OCI-LY7 (cell line): ENCODE data around the gene ZNF277. TPM values are rescaled to one million over a fixed set of nuclear protein-coding genes. Genes with fewer than 3 reads are reported as not detected.

Experiments
- BruUV-seq: library from RNA; stranded (reverse); fragments of 400-500 nt; replicated peaks from 2 replicates; lab custom pipeline; 2021; lab: Mats Ljungman, UMichigan
- CTCF ChIA-PET: fragments of 300-600 bp; sonication (Branson Sonifier 250); formaldehyde crosslinking; loops from one replicate; lab custom pipeline; 2022; ENCODE audit warnings: antibody characterized with exemption; ENCODE audit not compliant: unreplicated experiment; lab: Charles Lee
- POLR2A ChIA-PET: fragments of 300-600 bp; sonication (Branson Sonifier 250); formaldehyde crosslinking; loops from one replicate; lab custom pipeline; 2022; ENCODE audit warnings: antibody characterized with exemption; lab: Charles Lee
- DNase-seq: peaks from one replicate; pipeline ENCODE4 v3.0.0-alpha.2; 2015; ENCODE audit warnings: low spot score
- H2AFZ ChIP-seq: fragments of 200-600 bp; sonication (generic), shearing (Covaris generic); 2 replicates; pipeline ENCODE4 v1.6.1; 2014; ENCODE audit warnings: mild to moderate bottlenecking, antibody characterized with exemption, low read length, moderate library complexity
- H3K27ac ChIP-seq: fragments of 200-600 bp; sonication (generic); 2 replicates; pipeline ENCODE4 v1.5.1; 2014; ENCODE audit warnings: mixed run types, low read depth, mild to moderate bottlenecking, moderate library complexity, low read length, inconsistent platforms; ENCODE audit not compliant: poor library complexity, severe bottlenecking
- H3K36me3 ChIP-seq: fragments of 200-600 bp; sonication (generic); 2 replicates; pipeline ENCODE4 v1.6.1; 2014; ENCODE audit warnings: mild to moderate bottlenecking, antibody characterized with exemption, low read length, moderate library complexity, mixed read lengths; ENCODE audit not compliant: insufficient read depth
- H3K4me1 ChIP-seq: fragments of 200-600 bp; sonication (generic); 2 replicates; pipeline ENCODE4 v1.5.1; 2014; ENCODE audit warnings: mild to moderate bottlenecking, low read length; ENCODE audit not compliant: insufficient read depth, poor library complexity, severe bottlenecking
- H3K4me2 ChIP-seq: fragments of 200-600 bp; sonication (generic); 2 replicates; pipeline ENCODE4 v1.6.1; 2014; ENCODE audit warnings: mild to moderate bottlenecking, low read length
- H3K4me3 ChIP-seq: fragments of 200-600 bp; sonication (generic); 2 replicates; pipeline ENCODE4 v1.5.1; 2014; ENCODE audit warnings: mild to moderate bottlenecking, low read depth, low read length; ENCODE audit not compliant: poor library complexity, severe bottlenecking
- H3K79me2 ChIP-seq: fragments of 200-600 bp; sonication (generic); 2 replicates; pipeline ENCODE4 v1.6.1; 2016; ENCODE audit warnings: low read depth, mild to moderate bottlenecking, low read length, moderate library complexity, mixed read lengths; ENCODE audit not compliant: insufficient read depth
- H3K9me2 ChIP-seq: fragments of 200-600 bp; sonication (generic); 2 replicates; pipeline ENCODE4 v1.6.1; 2016; ENCODE audit warnings: mild to moderate bottlenecking, low read length, mixed read lengths; ENCODE audit not compliant: insufficient read depth
- H3K9me3 ChIP-seq: fragments of 200-600 bp; sonication (generic); 2 replicates; pipeline ENCODE4 v1.6.1; 2014; ENCODE audit warnings: mild to moderate bottlenecking, mixed run types, low read length, mixed read lengths
- H4K20me1 ChIP-seq: fragments of 200-600 bp; sonication (generic); 2 replicates; pipeline ENCODE4 v1.6.1; 2014; ENCODE audit warnings: mild to moderate bottlenecking, antibody characterized with exemption, low read length, moderate library complexity, mixed read lengths; ENCODE audit not compliant: insufficient read depth
- EZH2phosphoT487 ChIP-seq: fragments of 200-600 bp; sonication (generic); IDR thresholded peaks from 2 replicates; pipeline ENCODE4 v1.6.1; 2018; ENCODE audit warnings: low read depth, borderline replicate concordance, mild to moderate bottlenecking, mixed run types, antibody characterized with exemption, low read length, moderate library complexity, mixed read lengths
- intact Hi-C: fragments of 100-400 bp; cut with micrococcal nuclease; formaldehyde crosslinking; loops from one replicate; pipeline ENCODE4 v1.10.0; 2022; ENCODE audit not compliant: unreplicated experiment
- total RNA-seq, 2 experiments: library from RNA; depleted of rRNA in 1 of 2; stranded (reverse); fragments of >200 nt in 1 of 2; shearing (Covaris generic) in 1 of 2; gene quantifications; 2 replicates each; pipeline ENCODE4 v1.2.3, GENCODE V29; 2014 to 2022
- TF ChIP-seq, protein P1 (sequence below): fragments of 200-600 bp; sonication (generic); conservative IDR thresholded peaks from 2 replicates; pipeline ENCODE4 v1.5.1; 2014; ENCODE audit warnings: mild to moderate bottlenecking, antibody characterized with exemption, low read length, moderate library complexity, mixed read lengths

ZNF277 gene
- total RNA-seq, 2 experiments from 2014 or later = 18.1 to 20.5 TPM

GRCh38 chr7:112254709-112255387 is 48.4 kb downstream of the ZNF277 start:
- intact Hi-C loops = no loop called here
- DNase-seq = no peak
- Histone ChIP-seq H3K79me2 (no peaks in the 10 kb centered on the region), H3K4me1 (no peaks in the 10 kb centered on the region), H3K36me3 (no peaks in the 10 kb centered on the region), H3K9me2 (no peaks in the 10 kb centered on the region), H3K4me2 (no peak overlapping the region), H3K9me3 (no peaks in the 10 kb centered on the region), H3K27ac (no peak overlapping the region), H2AFZ (no peak overlapping the region), H4K20me1 (peaks cover 18% of the 10 kb centered on the region; the same call in 1 of the 2 replicates), H3K4me3 (no peak overlapping the region)
- CTCF ChIA-PET = no interaction called here
- no TSS peak for BruUV-seq
- TF ChIP-seq EZH2phosphoT487 = no peak
- TF ChIP-seq, protein P1, sequence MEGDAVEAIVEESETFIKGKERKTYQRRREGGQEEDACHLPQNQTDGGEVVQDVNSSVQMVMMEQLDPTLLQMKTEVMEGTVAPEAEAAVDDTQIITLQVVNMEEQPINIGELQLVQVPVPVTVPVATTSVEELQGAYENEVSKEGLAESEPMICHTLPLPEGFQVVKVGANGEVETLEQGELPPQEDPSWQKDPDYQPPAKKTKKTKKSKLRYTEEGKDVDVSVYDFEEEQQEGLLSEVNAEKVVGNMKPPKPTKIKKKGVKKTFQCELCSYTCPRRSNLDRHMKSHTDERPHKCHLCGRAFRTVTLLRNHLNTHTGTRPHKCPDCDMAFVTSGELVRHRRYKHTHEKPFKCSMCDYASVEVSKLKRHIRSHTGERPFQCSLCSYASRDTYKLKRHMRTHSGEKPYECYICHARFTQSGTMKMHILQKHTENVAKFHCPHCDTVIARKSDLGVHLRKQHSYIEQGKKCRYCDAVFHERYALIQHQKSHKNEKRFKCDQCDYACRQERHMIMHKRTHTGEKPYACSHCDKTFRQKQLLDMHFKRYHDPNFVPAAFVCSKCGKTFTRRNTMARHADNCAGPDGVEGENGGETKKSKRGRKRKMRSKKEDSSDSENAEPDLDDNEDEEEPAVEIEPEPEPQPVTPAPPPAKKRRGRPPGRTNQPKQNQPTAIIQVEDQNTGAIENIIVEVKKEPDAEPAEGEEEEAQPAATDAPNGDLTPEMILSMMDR = no peak
- POLR2A ChIA-PET = interaction anchor here (0.6 to 1.4 kb wide), 3 partner anchors 12 to 587 kb away, joined by 3 to 4 read pairs (median 3); no protein-coding TSS in a partner anchor

DNA sequence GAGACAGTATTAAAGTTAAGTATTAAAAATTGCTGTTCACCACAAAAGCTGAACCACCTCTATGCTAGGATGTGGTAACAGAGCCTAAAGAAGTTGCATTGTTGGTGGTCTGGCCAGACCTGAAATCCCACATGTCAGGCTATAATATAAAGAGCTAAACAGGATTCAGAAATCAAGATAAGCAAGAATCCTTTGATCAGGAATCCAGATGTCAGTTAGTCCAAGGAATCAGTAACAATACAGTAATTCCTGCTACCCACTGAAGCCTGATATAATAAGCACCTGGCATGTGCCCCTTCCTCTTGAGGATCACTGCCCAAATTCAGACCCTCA is 48.9 kb downstream of the ZNF277 start:
- POLR2A ChIA-PET = interaction anchor here (0.6 kb wide), 2 partner anchors 586 to 717 kb away, joined by 3 read pairs; no protein-coding TSS in a partner anchor
- TF ChIP-seq EZH2phosphoT487 = no peak
- TF ChIP-seq, protein P1 = no peak
- no TSS peak for BruUV-seq
- intact Hi-C loops = no loop called here
- peaks cover 18% of the 10 kb centered on the region; the same call in 1 of the 2 replicates for H4K20me1 ChIP-seq
- H2AFZ ChIP-seq = no peak overlapping the region
- no peaks in the 10 kb centered on the region for H3K36me3 ChIP-seq
- no peak overlapping the region for H3K27ac ChIP-seq
- H3K9me2 ChIP-seq = no peaks in the 10 kb centered on the region
- H3K4me1 ChIP-seq = no peaks in the 10 kb centered on the region
- DNase-seq = no peak
- no peaks in the 10 kb centered on the region for H3K79me2 ChIP-seq
- CTCF ChIA-PET = no interaction called here
- H3K4me3 ChIP-seq = no peak overlapping the region
- no peak overlapping the region for H3K4me2 ChIP-seq
- H3K9me3 ChIP-seq = no peaks in the 10 kb centered on the region

- CTCF ChIA-PET = no interaction called here
- Histone ChIP-seq H2AFZ (no peak overlapping the region), H3K4me3 (no peak overlapping the region), H3K4me1 (no peaks in the 10 kb centered on the region), H3K4me2 (no peak overlapping the region), H3K27ac (no peak overlapping the region), H4K20me1 (peaks cover 17% of the 10 kb centered on the region; the same call in 1 of the 2 replicates), H3K9me3 (no peaks in the 10 kb centered on the region), H3K36me3 (no peaks in the 10 kb centered on the region), H3K79me2 (no peaks in the 10 kb centered on the region), H3K9me2 (no peaks in the 10 kb centered on the region)
- DNase-seq = no peak
- TF ChIP-seq, protein P1 = no peak
- TF ChIP-seq EZH2phosphoT487 = no peak
- POLR2A ChIA-PET = no interaction called here
- intact Hi-C loops = no loop called here
- BruUV-seq = no TSS peak
Observed at GRCh38 chr7:112257073-112257472, 50.6 kb downstream of the ZNF277 start.
